Measurements from ENCODE around the gene SYNGR4.
A peak's percentile ranks its signal among the peaks of the same experiment; 100 is the strongest.

DNA sequence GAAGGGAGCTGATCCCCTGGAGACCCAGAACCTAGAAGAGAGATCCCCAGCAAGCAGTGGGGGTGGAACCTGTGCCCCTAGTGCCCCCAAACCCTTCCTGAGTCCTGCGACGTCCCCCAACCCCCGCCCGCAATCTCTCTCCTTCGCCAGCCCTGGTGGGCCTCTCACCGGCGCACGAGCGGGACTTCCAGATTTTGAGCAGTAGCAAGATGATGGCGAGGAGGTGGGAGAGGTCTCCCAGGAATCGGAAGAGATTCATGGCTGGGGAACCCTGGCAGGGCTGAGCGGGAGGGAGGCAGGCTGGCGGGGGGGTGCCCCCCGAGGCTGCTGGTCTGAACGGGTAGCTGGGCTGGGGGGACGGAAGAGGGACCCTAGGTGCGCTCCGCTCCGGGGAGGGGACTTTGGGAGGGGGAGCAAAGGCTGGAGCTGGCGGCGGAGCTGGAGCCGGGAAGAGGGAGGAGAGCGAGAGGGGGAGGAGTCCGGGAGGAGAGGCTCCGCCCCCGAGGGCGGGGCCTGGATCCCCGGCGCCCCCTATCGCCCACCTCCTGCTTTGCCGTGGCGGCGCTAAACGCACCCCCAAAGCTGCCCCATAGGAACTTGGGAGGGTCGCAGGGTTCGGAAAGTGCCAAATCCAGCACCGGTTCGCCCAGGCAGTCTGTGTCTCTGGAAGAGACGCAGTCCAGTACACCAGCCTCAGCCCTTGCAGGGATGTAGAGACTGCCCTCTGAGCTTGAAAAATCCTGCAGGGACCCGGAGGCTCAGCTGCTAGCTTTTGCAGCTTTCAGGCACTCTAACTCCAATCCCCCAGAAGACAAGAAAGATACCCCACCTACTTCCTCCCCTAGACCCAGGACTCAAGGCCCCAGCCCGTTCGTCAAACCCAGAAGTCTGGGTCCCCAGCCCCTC, 27.2 kb downstream of the SYNGR4 start, which contains the start of gene KDELR1:
- TF ChIP-seq POLR2A (IDR thresholded peaks at IDR 0.05), result peak; percentile 65
- TF ChIP-seq POLR2AphosphoS5 (IDR thresholded peaks at IDR 0.05), result peak; percentile 48 to 83 (median 81)

All from transverse colon (tissue), 3 donors.